ENCODE measurements around the gene TJP2. TPM values are rescaled to one million over a fixed set of nuclear protein-coding genes. Genes with fewer than 3 reads are reported as not detected.

The TJP2 gene
- total RNA-seq, 2 experiments from 2014 or later: 6.3 to 8.0 TPM

- no peak for ATAC-seq (ENCODE audit: poor library complexity)
- ChIA-PET POLR2A (interaction anchor here (1.2 kb wide), 1 partner anchor 71 kb away, joined by 3 read pairs; no protein-coding TSS in a partner anchor), CTCF (interaction anchor here (1.3 to 2.8 kb wide), 3 partner anchors 11 to 139 kb away, joined by 6 to 20 read pairs (median 13); no protein-coding TSS in a partner anchor)
- Mint-ChIP-seq H3K4me3 (no peak overlapping the region), H3K27ac (no peak overlapping the region), H3K36me3 (ENCODE audit: low read depth) (no peaks in the 10 kb centered on the region), H3K27me3 (no peaks in the 10 kb centered on the region), H3K4me1 (ENCODE audit: low read depth) (peaks cover 27% of the 10 kb centered on the region), H3K9me3 (no peaks in the 10 kb centered on the region)
- H3K4me3 ChIP-seq (ENCODE audit: low read length): no peak overlapping the region
- TF ChIP-seq CTCF (IDR thresholded peaks at IDR 0.05): no peak
- no peak for DNase-seq
- H3K27ac ChIP-seq (ENCODE audit: low read depth in 1 of 2, low read length in 2 of 2): no peak overlapping the region
- H3K4me1 ChIP-seq (ENCODE audit: insufficient read depth, low read length): peaks cover 3% of the 10 kb centered on the region
- no peaks in the 10 kb centered on the region for H3K9me3 ChIP-seq (ENCODE audit: control insufficient read depth in 1 of 2, insufficient read depth in 1 of 2, low read length in 2 of 2)
- no peaks in the 10 kb centered on the region for H3K36me3 ChIP-seq (ENCODE audit: insufficient read depth, low read length)
- no peaks in the 10 kb centered on the region for H3K27me3 ChIP-seq (ENCODE audit: control insufficient read depth in 1 of 2, insufficient read depth in 2 of 2, low read length in 2 of 2)
- intact Hi-C loops (cut with DNase I, micrococcal nuclease): loop anchor here in 1 of 2 experiments (2.0 kb wide), 1 partner anchor 607 kb away; no protein-coding TSS in a partner anchor
Observed at GRCh38 chr9:69192214-69192613, 18.1 kb downstream of the TJP2 start.

GRCh38 chr9:69193685-69194032 is 19.6 kb downstream of the TJP2 start:
- Mint-ChIP-seq H3K27me3 (no peaks in the 10 kb centered on the region), H3K27ac (no peak overlapping the region), H3K4me3 (no peak overlapping the region), H3K9me3 (no peaks in the 10 kb centered on the region), H3K4me1 (ENCODE audit: low read depth) (peaks cover 27% of the 10 kb centered on the region), H3K36me3 (ENCODE audit: low read depth) (no peaks in the 10 kb centered on the region)
- ATAC-seq (ENCODE audit: poor library complexity): no peak
- ChIA-PET POLR2A (interaction anchor here (0.8 to 1.3 kb wide), 3 partner anchors 13 to 158 kb away, joined by 3 to 7 read pairs (median 4); partner anchors contain the start of gene FXN), CTCF (interaction anchor here (0.5 to 2.8 kb wide), 12 partner anchors 8 to 1382 kb away, joined by 3 to 20 read pairs (median 4); partner anchors contain the start of gene FXN)
- no peaks in the 10 kb centered on the region for H3K36me3 ChIP-seq (ENCODE audit: insufficient read depth, low read length)
- H3K27ac ChIP-seq (ENCODE audit: low read depth in 1 of 2, low read length in 2 of 2): no peak overlapping the region
- H3K4me3 ChIP-seq (ENCODE audit: low read length): no peak overlapping the region
- no peaks in the 10 kb centered on the region for H3K9me3 ChIP-seq (ENCODE audit: control insufficient read depth in 1 of 2, insufficient read depth in 1 of 2, low read length in 2 of 2)
- intact Hi-C loops (cut with DNase I, micrococcal nuclease): loop anchor here (1.0 to 2.0 kb wide), 4 partner anchors 139 to 609 kb away; partner anchors contain the start of gene FXN (in 2 of the 2)
- TF ChIP-seq CTCF (IDR thresholded peaks at IDR 0.05): no peak
- H3K4me1 ChIP-seq (ENCODE audit: insufficient read depth, low read length): peaks cover 3% of the 10 kb centered on the region
- H3K27me3 ChIP-seq (ENCODE audit: control insufficient read depth in 1 of 2, insufficient read depth in 2 of 2, low read length in 2 of 2): no peaks in the 10 kb centered on the region
- no peak for DNase-seq

- intact Hi-C loops (cut with DNase I, micrococcal nuclease): no loop called here
- H3K27ac Mint-ChIP-seq: no peak overlapping the region
Observed at GRCh38 chr9:69194702-69195418, 20.8 kb downstream of the TJP2 start.

More at GRCh38 chr9:69194702-69195418, 20.8 kb downstream of the TJP2 start:
- DNase-seq (no peak), ATAC-seq (ENCODE audit: poor library complexity) (no peak)
- Histone ChIP-seq H3K27ac (ENCODE audit: low read depth in 1 of 2, low read length in 2 of 2) (no peak overlapping the region), H3K36me3 (ENCODE audit: insufficient read depth, low read length) (no peaks in the 10 kb centered on the region), H3K27me3 (ENCODE audit: control insufficient read depth in 1 of 2, insufficient read depth in 2 of 2, low read length in 2 of 2) (no peaks in the 10 kb centered on the region), H3K4me3 (ENCODE audit: low read length) (no peak overlapping the region), H3K4me1 (ENCODE audit: insufficient read depth, low read length) (peaks cover 11% of the 10 kb centered on the region), H3K9me3 (ENCODE audit: control insufficient read depth in 1 of 2, insufficient read depth in 1 of 2, low read length in 2 of 2) (no peaks in the 10 kb centered on the region)
- H3K9me3 Mint-ChIP-seq: no peaks in the 10 kb centered on the region
- H3K4me3 Mint-ChIP-seq: no peak overlapping the region
- H3K4me1 Mint-ChIP-seq (ENCODE audit: low read depth): peaks cover 33% of the 10 kb centered on the region
- no peaks in the 10 kb centered on the region for H3K36me3 Mint-ChIP-seq (ENCODE audit: low read depth)
- no peak for TF ChIP-seq CTCF (IDR thresholded peaks at IDR 0.05)
- ChIA-PET CTCF (interaction anchor here (1.5 to 1.8 kb wide), 2 partner anchors 13 to 19 kb away, joined by 3 to 4 read pairs; no protein-coding TSS in a partner anchor), POLR2A (interaction anchor here (1.1 kb wide), 1 partner anchor 72 kb away, joined by 3 read pairs; no protein-coding TSS in a partner anchor)
- H3K27me3 Mint-ChIP-seq: no peaks in the 10 kb centered on the region
